GM21786 (cell line): ENCODE measurements around the gene DENND1C.

ENCODE experiments used
- ATAC-seq: cut with Tn5 transposase; IDR thresholded peaks from one replicate; pipeline ENCODE4 v1.9.1; 2021; ENCODE audit not compliant: unreplicated experiment

DENND1C gene

GRCh38 chr19:6425732-6426620 lies 55.6 kb downstream of the DENND1C start:
- no peak for ATAC-seq

GRCh38 chr19:6424939-6425731 lies 56.5 kb downstream of the DENND1C start:
- ATAC-seq, result peak; percentile 83

- no peak for ATAC-seq
Observed at GRCh38 chr19:6424195-6424938, 57.2 kb downstream of the DENND1C start, which contains the start of gene KHSRP. Gene KHSRP, minus strand, starts transcription at chr19:6424811. Its CDS starts 110 bp downstream, at chr19:6424701.

GRCh38 chr19:6423499-6424194 lies 57.9 kb downstream of the DENND1C start:
- no peak for ATAC-seq

- no peak for ATAC-seq
Observed at GRCh38 chr19:6421075-6422014, 60.2 kb downstream of the DENND1C start.

GRCh38 chr19:6418562-6418932 lies 63.0 kb downstream of the DENND1C start:
- no peak for ATAC-seq

- no peak for ATAC-seq
Observed at GRCh38 chr19:6417713-6418561, 63.6 kb downstream of the DENND1C start.
